Memory B cell (primary cell): Measurements from ENCODE around the gene FOXL1.

Source experiments
- ATAC-seq: fragments of 150-1000 bp; cut with Tn5 transposase; 2 replicates; pipeline ENCODE4 v1.10.0; 2021; ENCODE audit warnings: low read depth, mild to moderate bottlenecking, moderate library complexity
- DNase-seq, 2 donors: peaks; one replicate each; pipeline ENCODE4 v3.0.0; 2022; ENCODE audit warnings: low spot score in 2 of 2
- H3K27ac Mint-ChIP-seq: one replicate; pipeline ENCODE4 v1.8.0; 2022; ENCODE audit warnings: mild to moderate bottlenecking, moderate library complexity, mixed read lengths
- H3K27me3 Mint-ChIP-seq: one replicate; pipeline ENCODE4 v1.8.0; 2022; ENCODE audit warnings: mixed read lengths
- H3K36me3 Mint-ChIP-seq: one replicate; pipeline ENCODE4 v1.8.0; 2022; ENCODE audit warnings: mild to moderate bottlenecking, mixed read lengths
- H3K4me1 Mint-ChIP-seq: one replicate; pipeline ENCODE4 v1.8.0; 2022; ENCODE audit warnings: mixed read lengths
- H3K4me3 Mint-ChIP-seq: one replicate; pipeline ENCODE4 v1.8.0; 2022; ENCODE audit warnings: mild to moderate bottlenecking, moderate library complexity, mixed read lengths
- H3K9me3 Mint-ChIP-seq: one replicate; pipeline ENCODE4 v1.8.0; 2022; ENCODE audit warnings: mixed read lengths

FOXL1 gene

DNA sequence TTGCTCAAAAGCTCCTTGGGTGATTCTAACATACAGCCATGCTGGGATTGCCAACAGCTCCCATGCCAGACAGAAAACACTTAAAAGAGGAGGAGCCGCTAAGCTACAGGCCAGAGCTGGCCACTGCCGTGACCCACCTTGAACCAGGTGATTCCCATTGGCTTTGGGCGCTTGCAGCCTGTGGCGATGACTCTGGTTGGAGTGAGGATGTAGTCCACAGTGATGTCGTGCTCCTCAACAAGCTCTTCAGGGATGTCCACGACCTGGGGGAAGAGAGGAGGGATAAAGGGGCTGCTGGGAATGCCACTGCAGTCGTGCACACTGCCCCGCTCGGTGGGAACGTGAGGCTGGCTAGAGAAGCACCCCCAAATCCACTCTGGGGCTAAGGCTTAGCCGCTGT, 36.8 kb upstream of the FOXL1 start:
- DNase-seq (no peak), ATAC-seq (no peak)
- no peaks in the 10 kb centered on the region for H3K9me3 Mint-ChIP-seq
- H3K27me3 Mint-ChIP-seq = no peaks in the 10 kb centered on the region
- peaks cover 39% of the 10 kb centered on the region for H3K36me3 Mint-ChIP-seq
- H3K27ac Mint-ChIP-seq = no peak overlapping the region
- H3K4me3 Mint-ChIP-seq = no peak overlapping the region
- peaks cover 2% of the 10 kb centered on the region for H3K4me1 Mint-ChIP-seq

- no peak overlapping the region for H3K4me3 Mint-ChIP-seq
- H3K27me3 Mint-ChIP-seq = no peaks in the 10 kb centered on the region
- ATAC-seq (no peak), DNase-seq (no peak)
- no peak overlapping the region for H3K27ac Mint-ChIP-seq
- H3K4me1 Mint-ChIP-seq = peaks cover 2% of the 10 kb centered on the region
- H3K36me3 Mint-ChIP-seq = peaks cover 36% of the 10 kb centered on the region
- no peaks in the 10 kb centered on the region for H3K9me3 Mint-ChIP-seq
Measured at GRCh38 chr16:86542756-86543750, 35.3 kb upstream of the FOXL1 start.

DNA sequence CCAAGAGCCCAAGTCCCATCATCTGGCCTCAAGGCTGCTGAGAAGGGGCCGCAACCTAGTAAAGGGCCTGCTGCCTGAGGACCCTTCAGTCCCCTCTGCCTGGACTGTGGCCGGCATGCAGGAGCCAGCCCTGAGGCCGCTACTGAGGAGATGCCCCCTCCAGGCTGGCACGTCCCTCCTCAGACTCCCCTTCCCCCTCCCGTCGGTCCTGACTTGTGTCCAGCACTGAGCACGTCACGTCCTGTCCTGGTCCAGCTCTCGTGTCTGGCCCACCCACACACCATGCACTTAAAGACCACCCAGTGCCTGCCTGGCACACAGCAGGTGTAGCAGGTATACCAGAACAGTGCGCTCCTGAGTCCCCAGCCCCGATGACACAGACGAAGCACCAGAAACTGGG, 32.9 kb upstream of the FOXL1 start:
- peaks cover 29% of the 10 kb centered on the region for H3K36me3 Mint-ChIP-seq
- no peak overlapping the region for H3K27ac Mint-ChIP-seq
- no peaks in the 10 kb centered on the region for H3K9me3 Mint-ChIP-seq
- ATAC-seq (no peak), DNase-seq (no peak)
- no peaks in the 10 kb centered on the region for H3K27me3 Mint-ChIP-seq
- peaks cover 2% of the 10 kb centered on the region for H3K4me1 Mint-ChIP-seq
- no peak overlapping the region for H3K4me3 Mint-ChIP-seq

GRCh38 chr16:86545954-86546637, 32.3 kb upstream of the FOXL1 start:
- Mint-ChIP-seq H3K27ac (no peak overlapping the region), H3K36me3 (peaks cover 24% of the 10 kb centered on the region), H3K4me1 (peaks cover 2% of the 10 kb centered on the region), H3K4me3 (no peak overlapping the region), H3K9me3 (no peaks in the 10 kb centered on the region), H3K27me3 (no peaks in the 10 kb centered on the region)
- ATAC-seq (no peak), DNase-seq (no peak)

DNA sequence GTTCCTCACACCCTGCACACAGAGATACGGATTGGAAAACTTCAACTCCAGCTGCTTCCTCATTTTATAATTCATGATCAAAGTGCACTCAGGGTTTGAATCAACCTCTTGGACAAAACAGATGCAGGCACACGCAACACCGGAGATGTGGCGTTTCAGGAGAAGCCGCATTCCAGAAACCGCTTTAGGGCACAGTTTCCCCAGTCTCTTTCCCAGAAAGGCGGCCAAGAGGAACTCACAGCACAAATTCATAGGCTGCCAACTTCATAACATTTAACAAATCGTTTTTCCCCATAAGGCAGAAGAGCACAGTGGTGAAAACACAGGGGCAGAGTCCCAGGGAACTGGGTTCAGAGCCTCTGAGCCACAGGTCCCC, 31.7 kb upstream of the FOXL1 start:
- ATAC-seq = no peak
- no peak overlapping the region for H3K27ac Mint-ChIP-seq

DNA sequence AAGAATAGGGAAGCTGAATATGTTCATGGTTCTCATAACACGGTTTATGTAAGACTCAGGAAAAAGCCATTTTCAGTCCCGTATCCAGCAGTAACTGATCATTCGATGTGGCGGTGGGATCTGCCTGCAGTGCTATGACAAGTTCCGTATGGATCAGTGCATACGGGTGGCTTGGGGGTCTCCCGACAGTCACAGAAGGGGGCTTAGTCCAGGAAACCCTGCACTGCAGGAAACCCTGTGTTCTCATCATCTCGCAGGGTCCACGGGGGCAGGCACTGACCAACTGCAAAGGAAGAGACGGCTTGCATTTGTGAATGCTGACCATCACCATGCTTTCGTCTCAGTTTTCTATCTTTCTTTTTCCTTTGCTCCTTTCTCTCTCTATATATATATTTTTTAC, 31.1 kb upstream of the FOXL1 start:
- Mint-ChIP-seq H3K4me1 (peaks cover 2% of the 10 kb centered on the region), H3K27ac (no peak overlapping the region)

More for the DNA sequence above, 31.7 kb upstream of the FOXL1 start:
- H3K36me3 Mint-ChIP-seq = peaks cover 24% of the 10 kb centered on the region
- no peaks in the 10 kb centered on the region for H3K9me3 Mint-ChIP-seq
- no peak for DNase-seq
- H3K4me1 Mint-ChIP-seq = peaks cover 2% of the 10 kb centered on the region
- H3K4me3 Mint-ChIP-seq = no peak overlapping the region
- no peaks in the 10 kb centered on the region for H3K27me3 Mint-ChIP-seq

GRCh38 chr16:86549076-86549892, 29.1 kb upstream of the FOXL1 start:
- DNase-seq (no peak), ATAC-seq (no peak)
- Mint-ChIP-seq H3K4me3 (no peak overlapping the region), H3K27ac (no peak overlapping the region), H3K9me3 (no peaks in the 10 kb centered on the region), H3K27me3 (no peaks in the 10 kb centered on the region), H3K4me1 (peaks cover 8% of the 10 kb centered on the region), H3K36me3 (peaks cover 17% of the 10 kb centered on the region)

More for the DNA sequence above, 31.1 kb upstream of the FOXL1 start:
- no peak for ATAC-seq
- Mint-ChIP-seq H3K27me3 (no peaks in the 10 kb centered on the region), H3K4me3 (no peak overlapping the region), H3K9me3 (no peaks in the 10 kb centered on the region), H3K36me3 (peaks cover 23% of the 10 kb centered on the region)
- no peak for DNase-seq

GRCh38 chr16:86549893-86550190, 28.5 kb upstream of the FOXL1 start:
- DNase-seq (no peak), ATAC-seq (no peak)
- Mint-ChIP-seq H3K4me1 (peaks cover 7% of the 10 kb centered on the region), H3K27ac (no peak overlapping the region), H3K36me3 (peaks cover 12% of the 10 kb centered on the region), H3K9me3 (no peaks in the 10 kb centered on the region), H3K27me3 (no peaks in the 10 kb centered on the region), H3K4me3 (no peak overlapping the region)

GRCh38 chr16:86550281-86550680, 28.1 kb upstream of the FOXL1 start:
- Mint-ChIP-seq H3K36me3 (peaks cover 8% of the 10 kb centered on the region), H3K27me3 (no peaks in the 10 kb centered on the region), H3K9me3 (no peaks in the 10 kb centered on the region), H3K4me1 (peaks cover 10% of the 10 kb centered on the region), H3K4me3 (no peak overlapping the region), H3K27ac (no peak overlapping the region)
- ATAC-seq (no peak), DNase-seq (no peak)

DNA sequence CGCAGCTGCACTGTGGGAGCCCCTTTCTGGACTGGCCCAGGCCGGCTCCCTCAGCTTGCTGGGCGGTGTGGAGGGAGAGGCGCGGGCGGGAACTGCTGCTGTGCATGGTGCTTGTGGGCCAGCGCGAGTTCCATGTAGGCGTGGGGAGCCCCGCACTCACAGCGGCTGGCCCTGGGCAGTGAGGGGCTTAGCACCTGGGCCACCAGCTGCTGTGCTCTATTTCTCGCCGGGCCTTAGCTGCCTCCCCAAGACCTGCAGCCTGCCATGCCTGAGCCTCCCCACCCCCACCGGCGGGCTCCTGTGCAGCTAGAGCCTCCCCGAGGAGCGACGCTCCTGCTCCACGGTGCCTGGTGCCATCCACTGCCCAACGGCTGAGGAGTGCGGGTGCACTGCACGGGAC, 25.0 kb upstream of the FOXL1 start:
- Mint-ChIP-seq H3K27me3 (no peaks in the 10 kb centered on the region), H3K9me3 (no peaks in the 10 kb centered on the region), H3K4me3 (no peak overlapping the region), H3K36me3 (peaks cover 3% of the 10 kb centered on the region), H3K27ac (peak overlapping the region; percentile 99), H3K4me1 (peaks cover 10% of the 10 kb centered on the region)
- no peak for DNase-seq
- ATAC-seq = no peak

- no peak for ATAC-seq
- peak overlapping the region; percentile 99 for H3K27ac Mint-ChIP-seq
- peaks cover 3% of the 10 kb centered on the region for H3K36me3 Mint-ChIP-seq
- no peaks in the 10 kb centered on the region for H3K9me3 Mint-ChIP-seq
- no peak for DNase-seq
- H3K4me1 Mint-ChIP-seq = peaks cover 10% of the 10 kb centered on the region
- peaks cover 1% of the 10 kb centered on the region for H3K27me3 Mint-ChIP-seq
- H3K4me3 Mint-ChIP-seq = peak overlapping the region; percentile 90
Measured at GRCh38 chr16:86554599-86554916, 23.8 kb upstream of the FOXL1 start.

DNA sequence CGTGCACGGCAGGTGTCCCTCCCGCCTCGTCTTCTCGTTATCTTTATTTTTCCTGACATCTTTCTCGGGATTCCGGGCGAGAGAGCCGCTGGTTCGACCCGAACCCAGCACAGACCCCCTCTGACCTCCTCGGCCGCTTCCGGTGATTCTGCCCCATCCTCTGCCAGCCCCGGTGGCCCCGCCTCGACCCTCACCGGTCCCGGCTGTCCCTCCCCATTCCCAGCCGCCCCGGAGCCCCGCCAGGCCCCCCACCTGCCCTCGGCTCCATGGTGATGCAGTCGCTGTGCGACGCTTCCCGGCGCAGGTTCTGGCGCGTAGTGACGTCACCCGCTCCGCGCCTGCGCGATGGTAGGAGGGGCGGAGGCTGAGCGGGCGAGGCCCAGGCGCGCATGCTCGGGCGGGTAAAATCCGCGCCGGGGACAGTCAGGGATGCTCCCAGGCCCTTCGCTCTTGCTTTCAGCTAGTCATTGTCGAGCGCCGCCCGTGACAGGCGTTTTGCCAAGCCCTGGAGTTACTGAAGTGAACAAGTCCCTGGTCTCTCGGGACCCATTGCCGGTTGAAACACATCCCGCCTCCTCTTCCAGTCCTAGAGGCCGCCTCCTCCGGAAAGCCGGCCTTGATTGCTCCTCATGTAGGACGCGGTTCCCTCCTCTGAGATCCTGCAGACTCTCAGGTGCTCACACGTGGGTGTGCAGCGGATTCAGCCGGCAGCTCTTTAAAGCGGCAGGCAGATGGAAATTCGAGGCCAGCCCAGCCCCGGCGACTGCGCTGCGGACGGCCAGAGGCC, 23.2 kb upstream of the FOXL1 start, which contains the start of gene MTHFSD:
TSS of gene MTHFSD (minus strand) at position 319 of the 787 bp plus-strand sequence. CDS start at position 268, 51 bp downstream.
- peaks cover 3% of the 10 kb centered on the region for H3K36me3 Mint-ChIP-seq
- H3K27me3 Mint-ChIP-seq = peaks cover 4% of the 10 kb centered on the region
- peak within 1 kb of the TSS; percentile 99 for H3K27ac Mint-ChIP-seq
- peak within 1 kb of the TSS; percentile 90 for H3K4me3 Mint-ChIP-seq
- ATAC-seq (peak; percentile 99), DNase-seq (peak; percentile 97 to 99)
- peaks cover 10% of the 10 kb centered on the region for H3K4me1 Mint-ChIP-seq
- no peaks in the 10 kb centered on the region for H3K9me3 Mint-ChIP-seq

GRCh38 chr16:86555704-86556075, 22.7 kb upstream of the FOXL1 start:
- Mint-ChIP-seq H3K4me1 (peaks cover 10% of the 10 kb centered on the region), H3K4me3 (peak overlapping the region; percentile 90), H3K27me3 (peaks cover 6% of the 10 kb centered on the region), H3K27ac (peak overlapping the region; percentile 99), H3K36me3 (peaks cover 3% of the 10 kb centered on the region), H3K9me3 (no peaks in the 10 kb centered on the region)
- DNase-seq = no peak
- no peak for ATAC-seq
